Measurements from ENCODE around the gene IL1RAPL2. TPM values are rescaled to one million over a fixed set of nuclear protein-coding genes. Genes with fewer than 3 reads are reported as not detected.

IL1RAPL2 gene
- total and polyA plus RNA-seq, 2 of the 4 experiments (the other 2 are of a cell fraction) = 0.03 TPM; not detected in 1

DNA sequence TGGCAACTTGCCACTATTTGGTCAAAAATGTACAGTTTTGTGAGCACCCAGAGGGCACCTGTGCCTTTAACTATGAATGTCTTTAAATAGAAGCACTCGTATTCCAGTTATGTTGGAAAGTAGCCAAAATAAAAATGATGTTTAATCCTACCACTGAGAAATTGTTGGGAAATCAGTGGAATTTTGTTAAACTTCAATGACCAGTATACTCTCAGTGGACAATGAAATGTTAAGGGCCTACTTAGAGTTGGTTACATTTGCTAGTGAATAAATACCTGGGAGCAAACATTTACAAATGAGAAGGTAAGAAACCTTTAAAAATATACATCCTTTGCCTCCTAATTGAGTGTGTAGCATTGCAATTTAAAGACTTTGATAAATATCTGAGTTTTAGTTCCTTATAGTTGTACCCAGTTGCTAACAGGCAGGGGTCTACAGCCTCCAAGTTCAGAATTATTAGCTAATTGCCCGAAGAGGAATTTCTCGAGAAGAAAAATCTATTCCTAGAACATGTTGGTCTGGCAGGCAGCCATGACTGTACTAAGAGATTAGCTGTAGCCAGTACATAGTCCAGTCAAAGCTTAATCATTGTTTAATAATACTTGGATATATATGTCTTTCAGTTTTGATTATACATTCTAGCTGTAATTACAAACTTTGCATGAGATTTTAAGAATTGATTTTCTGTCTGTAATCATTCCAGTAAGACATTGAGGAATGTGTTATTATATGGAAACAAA is 93.2 kb downstream of the IL1RAPL2 start:
- in situ Hi-C loops (cut with MboI; ENCODE audit: low sequenced_read_pairs) (no loop called here), intact Hi-C loops (cut with micrococcal nuclease) (no loop called here), dilution Hi-C loops (cut with HindIII; ENCODE audit: low sequenced_read_pairs, unreplicated experiment) (no loop called here)
- Histone ChIP-seq H2BK15ac (ENCODE audit: low read depth, low read length) (no peak overlapping the region), H3K18ac (ENCODE audit: low read depth, low read length) (no peak overlapping the region), H2AFZ (replicated peaks; ENCODE audit: low read length, poor library complexity) (no peak overlapping the region), H4K5ac (ENCODE audit: low read depth, low read length) (no peak overlapping the region), H3K9me3 (ENCODE audit: control insufficient read depth, insufficient read depth, low read length) (no peaks in the 10 kb centered on the region), H2BK120ac (ENCODE audit: low read depth, low read length) (no peak overlapping the region), H3K4me2 (ENCODE audit: low read depth, low read length) (no peak overlapping the region), H3K27me3 (ENCODE audit: control insufficient read depth, insufficient read depth, low read length) (0 out of 2 replicates have a peak, but pooled peaks cover 2% of the 10 kb centered on the region), H3K4me1 (ENCODE audit: control insufficient read depth, insufficient read depth, low read length) (no peaks in the 10 kb centered on the region), H3K27ac (ENCODE audit: insufficient read depth, low read length) (no peak overlapping the region), H2AK9ac (replicated peaks; ENCODE audit: low read depth, low read length, poor library complexity) (no peak overlapping the region), H3K36me3 (ENCODE audit: control insufficient read depth, insufficient read depth, low read length) (no peaks in the 10 kb centered on the region), H3K56ac (ENCODE audit: extremely low read depth, insufficient read depth, low read length) (no peak overlapping the region), H3K4me3 (ENCODE audit: insufficient read depth, low read depth, low read length) (no peak overlapping the region), H3K79me1 (ENCODE audit: low read depth in 1 of 2, low read length in 2 of 2) (no peaks in the 10 kb centered on the region), H3K23ac (ENCODE audit: low read depth, low read length) (no peak overlapping the region), H2BK5ac (ENCODE audit: low read depth, low read length, poor library complexity, severe bottlenecking) (no peak overlapping the region), H3K14ac (replicated peaks; ENCODE audit: low read depth, low read length) (no peak overlapping the region), H2BK20ac (ENCODE audit: low read depth, low read length) (no peak overlapping the region), H4K8ac (ENCODE audit: low read depth in 2 of 2, low read length in 2 of 2) (no peak overlapping the region), H3K9me1 (ENCODE audit: insufficient read depth, low read length) (no peaks in the 10 kb centered on the region), H3K4ac (ENCODE audit: low read depth, low read length) (no peak overlapping the region), H2AK5ac (ENCODE audit: low read depth, low read length) (no peak overlapping the region), H4K20me1 (ENCODE audit: insufficient read depth, low read length) (no peaks in the 10 kb centered on the region), H4K91ac (ENCODE audit: insufficient read depth, low read depth, low read length) (no peak overlapping the region), H3K9ac (ENCODE audit: low read depth, low read length) (no peak overlapping the region)
- no TSS peak for BruUV-seq (replicated peaks)
- DNase-seq (no peak), ATAC-seq (ENCODE audit: low read depth) (no peak)
- WGBS, 2 experiments (ENCODE audit: extremely low coverage in 2 of 2, insufficient read length in 1 of 2) = no CpG with 5 or more reads among the region's 3 CpGs
- TF ChIP-seq SMC3 (IDR thresholded peaks at IDR 0.05; ENCODE audit: low read depth, low read length) (no peak), BHLHE40 (IDR thresholded peaks at IDR 0.05; ENCODE audit: low read depth, low read length) (no peak), RAD21 (IDR thresholded peaks at IDR 0.05; ENCODE audit: low read length) (no peak), POLR2A (IDR thresholded peaks at IDR 0.05; ENCODE audit: low read depth, low read length) (no peak)
- TF ChIP-seq, protein P1, sequence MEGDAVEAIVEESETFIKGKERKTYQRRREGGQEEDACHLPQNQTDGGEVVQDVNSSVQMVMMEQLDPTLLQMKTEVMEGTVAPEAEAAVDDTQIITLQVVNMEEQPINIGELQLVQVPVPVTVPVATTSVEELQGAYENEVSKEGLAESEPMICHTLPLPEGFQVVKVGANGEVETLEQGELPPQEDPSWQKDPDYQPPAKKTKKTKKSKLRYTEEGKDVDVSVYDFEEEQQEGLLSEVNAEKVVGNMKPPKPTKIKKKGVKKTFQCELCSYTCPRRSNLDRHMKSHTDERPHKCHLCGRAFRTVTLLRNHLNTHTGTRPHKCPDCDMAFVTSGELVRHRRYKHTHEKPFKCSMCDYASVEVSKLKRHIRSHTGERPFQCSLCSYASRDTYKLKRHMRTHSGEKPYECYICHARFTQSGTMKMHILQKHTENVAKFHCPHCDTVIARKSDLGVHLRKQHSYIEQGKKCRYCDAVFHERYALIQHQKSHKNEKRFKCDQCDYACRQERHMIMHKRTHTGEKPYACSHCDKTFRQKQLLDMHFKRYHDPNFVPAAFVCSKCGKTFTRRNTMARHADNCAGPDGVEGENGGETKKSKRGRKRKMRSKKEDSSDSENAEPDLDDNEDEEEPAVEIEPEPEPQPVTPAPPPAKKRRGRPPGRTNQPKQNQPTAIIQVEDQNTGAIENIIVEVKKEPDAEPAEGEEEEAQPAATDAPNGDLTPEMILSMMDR (conservative IDR thresholded peaks at IDR 0.05; ENCODE audit: low read depth, low read length) = no peak
- CTCF ChIA-PET = no interaction called here
- POLR2A ChIA-PET (ENCODE audit: unreplicated experiment) = no interaction called here
